ENCODE measurements around the gene PTPRK.

The PTPRK gene

GRCh38 chr6:128070406-128070805, 450.0 kb downstream of the PTPRK start:
- no peak for DNase-seq (ENCODE audit: low read depth in 2 of 2)

- no peak for DNase-seq (ENCODE audit: low read depth in 2 of 2)
These were observed 451.2 kb downstream of the PTPRK start for GRCh38 chr6:128069188-128069587.

- no peak for DNase-seq (ENCODE audit: low read depth in 2 of 2)
These were observed 452.3 kb downstream of the PTPRK start for GRCh38 chr6:128068119-128068479.

- no peak for DNase-seq (ENCODE audit: low read depth in 2 of 2)
These were observed 452.8 kb downstream of the PTPRK start for GRCh38 chr6:128067446-128068118.

GRCh38 chr6:128065072-128065471, 455.3 kb downstream of the PTPRK start:
- DNase-seq (ENCODE audit: low read depth in 2 of 2): no peak

GRCh38 chr6:128064540-128064895, 455.9 kb downstream of the PTPRK start:
- DNase-seq (ENCODE audit: low read depth in 2 of 2): no peak

- no peak for DNase-seq (ENCODE audit: low read depth in 2 of 2)
These were observed 456.4 kb downstream of the PTPRK start for GRCh38 chr6:128063850-128064539.

- no peak for DNase-seq (ENCODE audit: low read depth in 2 of 2)
These were observed 457.4 kb downstream of the PTPRK start for GRCh38 chr6:128062882-128063603.

GRCh38 chr6:128057946-128058345, 462.5 kb downstream of the PTPRK start:
- no peak for DNase-seq (ENCODE audit: low read depth in 2 of 2)

- no peak for DNase-seq (ENCODE audit: low read depth in 2 of 2)
These were observed 462.9 kb downstream of the PTPRK start for GRCh38 chr6:128057541-128057940.

- DNase-seq (ENCODE audit: low read depth in 2 of 2): no peak
These were observed 467.3 kb downstream of the PTPRK start for GRCh38 chr6:128053109-128053508.

- no peak for DNase-seq (ENCODE audit: low read depth in 2 of 2)
These were observed 472.4 kb downstream of the PTPRK start for GRCh38 chr6:128047989-128048388.

GRCh38 chr6:128046033-128046432, 474.4 kb downstream of the PTPRK start:
- DNase-seq (ENCODE audit: low read depth in 2 of 2): no peak

GRCh38 chr6:128039543-128039942, 480.9 kb downstream of the PTPRK start:
- DNase-seq (ENCODE audit: low read depth in 2 of 2): no peak

- no peak for DNase-seq (ENCODE audit: low read depth in 2 of 2)
These were observed 483.4 kb downstream of the PTPRK start for GRCh38 chr6:128036808-128037570.

- no peak for DNase-seq (ENCODE audit: low read depth in 2 of 2)
These were observed 487.2 kb downstream of the PTPRK start for GRCh38 chr6:128033156-128033555.

GRCh38 chr6:128032042-128032441, 488.4 kb downstream of the PTPRK start:
- DNase-seq (ENCODE audit: low read depth in 2 of 2): no peak

GRCh38 chr6:128029826-128030225, 490.6 kb downstream of the PTPRK start:
- DNase-seq (ENCODE audit: low read depth in 2 of 2): no peak

- no peak for DNase-seq (ENCODE audit: low read depth in 2 of 2)
These were observed 492.2 kb downstream of the PTPRK start for GRCh38 chr6:128028183-128028582.

- DNase-seq (ENCODE audit: low read depth in 2 of 2): no peak
These were observed 494.9 kb downstream of the PTPRK start for GRCh38 chr6:128025478-128025877.

GRCh38 chr6:128024969-128025368, 495.4 kb downstream of the PTPRK start:
- DNase-seq (ENCODE audit: low read depth in 2 of 2): no peak

- DNase-seq (ENCODE audit: low read depth in 2 of 2): no peak
These were observed 496.4 kb downstream of the PTPRK start for GRCh38 chr6:128024046-128024445.

Data from activated CD8-positive, alpha-beta memory T cell treated with anti-CD3 and anti-CD28 coated beads for 4 hours (primary cell).